GM12864 (cell line): ENCODE measurements around the gene NDST1.

Source experiments
- DNase-seq: peaks from one replicate; pipeline ENCODE4 v3.0.0-alpha.2; 2011; ENCODE audit warnings: low read depth
- H3K4me3 ChIP-seq: 2 replicates; pipeline ENCODE4 v1.5.1; 2011; ENCODE audit warnings: mild to moderate bottlenecking, low read depth, low read length, control low read depth
- CTCF ChIP-seq: IDR thresholded peaks from 2 replicates; pipeline ENCODE4 v1.5.1; 2011; ENCODE audit warnings: low read depth, mild to moderate bottlenecking, moderate library complexity, low read length, control low read depth, inconsistent platforms; ENCODE audit errors: missing control alignments

Gene NDST1

GRCh38 chr5:150519560-150519945 lies 11.6 kb downstream of the NDST1 start:
- no peak overlapping the region for H3K4me3 ChIP-seq
- no peak for TF ChIP-seq CTCF
- no peak for DNase-seq

- no peak for TF ChIP-seq CTCF
- no peak for DNase-seq
- no peak overlapping the region for H3K4me3 ChIP-seq
Measured at GRCh38 chr5:150519978-150520377, 12.0 kb downstream of the NDST1 start.

- TF ChIP-seq CTCF: no peak
- DNase-seq: no peak
Measured at GRCh38 chr5:150520747-150521521, 13.0 kb downstream of the NDST1 start.

GRCh38 chr5:150521522-150521817 lies 13.5 kb downstream of the NDST1 start:
- no peak for TF ChIP-seq CTCF
- no peak for DNase-seq
- no peak overlapping the region for H3K4me3 ChIP-seq

More at GRCh38 chr5:150520747-150521521, 13.0 kb downstream of the NDST1 start:
- no peak overlapping the region for H3K4me3 ChIP-seq

GRCh38 chr5:150521939-150522503 lies 14.1 kb downstream of the NDST1 start:
- H3K4me3 ChIP-seq: no peak overlapping the region
- no peak for TF ChIP-seq CTCF
- DNase-seq: no peak

GRCh38 chr5:150522504-150523414 lies 14.8 kb downstream of the NDST1 start:
- H3K4me3 ChIP-seq: no peak overlapping the region
- DNase-seq: no peak
- TF ChIP-seq CTCF: no peak
